Endothelial cell of umbilical vein (primary cell): ENCODE measurements around the gene PLPPR3. TPM values are rescaled to one million over a fixed set of nuclear protein-coding genes. Genes with fewer than 3 reads are reported as not detected.

ENCODE experiments used
- BruUV-seq: library from RNA; stranded (reverse); fragments of 400-500 nt; replicated peaks from 2 replicates; lab custom pipeline; 2021; lab: Mats Ljungman, UMichigan
- CTCF ChIA-PET: fragments of 300-600, 350-600 bp; sonication (Branson Sonifier 250); formaldehyde crosslinking; loops from one replicate; lab custom pipeline; 2021; ENCODE audit warnings: antibody characterized with exemption, inconsistent platforms; lab: Charles Lee
- POLR2A ChIA-PET: fragments of 300-600, 350-600 bp; sonication (Branson Sonifier 250); formaldehyde crosslinking; loops from one replicate; lab custom pipeline; 2021; ENCODE audit warnings: antibody characterized with exemption, inconsistent platforms; lab: Charles Lee
- DNase-seq: peaks from one replicate; pipeline ENCODE4 v3.0.0-alpha.2; 2011; ENCODE audit warnings: low read depth, low spot score
- FAIRE-seq: peaks from 2 replicates; lab custom pipeline; 2011; peaks lifted over from hg19 to GRCh38; lab: Jason Lieb, UNC
- H2AFZ ChIP-seq: 2 replicates; pipeline ENCODE4 v1.6.0; 2012; ENCODE audit warnings: low read depth, low read length, control low read depth, inconsistent platforms
- H3K27ac ChIP-seq: 2 replicates; pipeline ENCODE4 v1.5.1; 2011; ENCODE audit warnings: low read depth, mild to moderate bottlenecking, control low read depth, low read length, moderate library complexity; ENCODE audit not compliant: insufficient read depth
- H3K27me3 ChIP-seq, 2 experiments: 2 replicates each; pipeline versions ENCODE4 v1.6.0 to v1.6.1; 2011; ENCODE audit warnings: low read length in 2 of 2, mixed read lengths in 1 of 2; ENCODE audit not compliant: control insufficient read depth in 2 of 2, insufficient read depth in 2 of 2
- H3K36me3 ChIP-seq, 2 experiments: 2 replicates in 1 of 2; 3 replicates in 1 of 2; pipeline ENCODE4 v1.5.1; 2011; ENCODE audit warnings: low read length in 2 of 2, mild to moderate bottlenecking in 1 of 2, moderate library complexity in 1 of 2; ENCODE audit not compliant: control insufficient read depth in 2 of 2, insufficient read depth in 2 of 2; ENCODE audit errors: extremely low read depth in 1 of 2
- H3K4me1 ChIP-seq: 3 replicates; pipeline ENCODE4 v1.5.1; 2011; ENCODE audit warnings: mild to moderate bottlenecking, low read length; ENCODE audit not compliant: control insufficient read depth, insufficient read depth; ENCODE audit errors: extremely low read depth
- H3K4me2 ChIP-seq: 2 replicates; pipeline ENCODE4 v1.6.1; 2011; ENCODE audit warnings: low read length, control low read depth, mixed read lengths; ENCODE audit not compliant: insufficient read depth
- H3K4me3 ChIP-seq, 3 experiments: fragments of 200-600 bp in 1 of 3; sonication (generic), shearing (Covaris generic) in 1 of 3; replicated peaks in 1 of 3; 2 replicates each; pipeline ENCODE4 v1.5.1; 2011 to 2016; ENCODE audit warnings: control low read depth in 3 of 3, low read length in 3 of 3, mild to moderate bottlenecking in 2 of 3, inconsistent platforms in 1 of 3, low read depth in 1 of 3, moderate library complexity in 1 of 3; ENCODE audit not compliant: insufficient read depth in 1 of 3
- H3K79me2 ChIP-seq: 2 replicates; pipeline ENCODE4 v1.6.0; 2012; ENCODE audit warnings: low read length, inconsistent platforms; ENCODE audit not compliant: control insufficient read depth, insufficient read depth
- H3K9ac ChIP-seq: replicated peaks from 2 replicates; pipeline ENCODE3; 2011; ENCODE audit warnings: low read length, control low read depth; ENCODE audit not compliant: insufficient read depth; ENCODE audit errors: extremely low read depth
- H3K9me1 ChIP-seq: replicated peaks from 3 replicates; pipeline ENCODE4 v1.6.0; 2011; ENCODE audit warnings: mild to moderate bottlenecking, low read length; ENCODE audit not compliant: control insufficient read depth, insufficient read depth; ENCODE audit errors: extremely low read depth
- H3K9me3 ChIP-seq: replicated peaks from 2 replicates; pipeline ENCODE4 v1.5.1; 2012; ENCODE audit warnings: low read length, inconsistent platforms; ENCODE audit not compliant: control insufficient read depth, insufficient read depth
- H4K20me1 ChIP-seq: replicated peaks from 2 replicates; pipeline ENCODE3; 2011; ENCODE audit warnings: mild to moderate bottlenecking, low read length; ENCODE audit not compliant: control insufficient read depth, insufficient read depth; ENCODE audit errors: extremely low read depth
- CTCF ChIP-seq, 2 donors: IDR thresholded peaks; 1 replicate in 1 of 2; 2 replicates in 1 of 2; pipeline ENCODE4 v1.5.1; 2011; ENCODE audit warnings: low read length in 2 of 2, mild to moderate bottlenecking in 2 of 2, moderate library complexity in 2 of 2, control low read depth in 1 of 2, inconsistent platforms in 1 of 2, low read depth in 1 of 2; ENCODE audit not compliant: insufficient read depth in 1 of 2; ENCODE audit errors: extremely low read depth in 1 of 2
- EZH2 ChIP-seq: IDR thresholded peaks from 2 replicates; pipeline ENCODE4 v1.6.1; 2012; ENCODE audit warnings: borderline replicate concordance, low read depth, mild to moderate bottlenecking, moderate library complexity, low read length, inconsistent platforms; ENCODE audit not compliant: severe bottlenecking
- FOS ChIP-seq: IDR thresholded peaks from 2 replicates; pipeline ENCODE4 v1.6.1; 2011; ENCODE audit warnings: mild to moderate bottlenecking, low read length, moderate library complexity, borderline replicate concordance; ENCODE audit not compliant: insufficient read depth
- GATA2 ChIP-seq: IDR thresholded peaks from 2 replicates; pipeline ENCODE4 v1.7.0; 2011; ENCODE audit warnings: low read depth, mild to moderate bottlenecking, moderate library complexity, mixed read lengths, low read length; ENCODE audit not compliant: insufficient read length, insufficient read depth
- JUN ChIP-seq: IDR thresholded peaks from 2 replicates; pipeline ENCODE4 v1.6.1; 2011; ENCODE audit warnings: borderline replicate concordance, low read depth; ENCODE audit not compliant: insufficient read length, insufficient read depth
- MAX ChIP-seq: IDR thresholded peaks from 2 replicates; pipeline ENCODE4 v1.6.1; 2011; ENCODE audit not compliant: insufficient read depth, insufficient read length
- MYC ChIP-seq: IDR thresholded peaks from one replicate; pipeline ENCODE4 v1.6.1; 2011; ENCODE audit warnings: mild to moderate bottlenecking, low read depth, low read length
- POLR2A ChIP-seq: IDR thresholded peaks from 2 replicates; pipeline ENCODE4 v1.6.1; 2012; ENCODE audit warnings: low read depth, mild to moderate bottlenecking, control low read depth, low read length
- POLR2AphosphoS5 ChIP-seq: IDR thresholded peaks from 2 replicates; pipeline ENCODE4 v1.6.1; 2012; ENCODE audit warnings: low read depth, mild to moderate bottlenecking, control low read depth, low read length, moderate library complexity; ENCODE audit not compliant: insufficient read depth
- dilution Hi-C: fragments of 300-500 bp; cut with MboI; formaldehyde crosslinking; loops from one replicate; pipeline ENCODE4 v1.15.0; 2019; ENCODE audit warnings: low sequenced_read_pairs; ENCODE audit not compliant: extremely low pct_ligation_motif_present
- intact Hi-C: fragments of 100-400 bp; cut with micrococcal nuclease; formaldehyde crosslinking; loops from one replicate; pipeline ENCODE4 v1.10.0; 2022
- polyA plus RNA-seq, 4 experiments: library from polyadenylated mRNA; depleted of rRNA in 3 of 4; stranded (reverse) in 3 of 4; unstranded in 1 of 4; fragments of >200 nt; gene quantifications; 2 replicates each; pipeline versions ENCODE4 v1.2.1 to v1.2.3, GENCODE V29; 2011 to 2012; ENCODE audit warnings: missing spikeins in 1 of 4
- total RNA-seq: library from RNA; stranded (reverse); gene quantifications from 2 replicates; pipeline ENCODE4 v1.2.3, GENCODE V29; 2021

Gene PLPPR3
- total and polyA plus RNA-seq, 2 donors (not counting 3 experiments of a cell fraction or from before 2014, with no cell fraction given), result 1.1 to 1.2 TPM

- DNase-seq, result no peak
- peaks cover 26% of the 10 kb centered on the region for H3K79me2 ChIP-seq
- peaks cover 3% of the 10 kb centered on the region for H4K20me1 ChIP-seq
- no TSS peak for BruUV-seq
- H3K9me1 ChIP-seq, result no peaks in the 10 kb centered on the region
- POLR2A ChIA-PET, result no interaction called here
- no peak overlapping the region for H3K4me2 ChIP-seq
- H3K4me1 ChIP-seq, result no peaks in the 10 kb centered on the region
- intact Hi-C loops, result no loop called here
- no peak overlapping the region for H3K9ac ChIP-seq
- peaks cover 31 to 36% of the 10 kb centered on the region in 2 experiments for H3K36me3 ChIP-seq
- no peak overlapping the region for H3K4me3 ChIP-seq
- H3K9me3 ChIP-seq, result no peaks in the 10 kb centered on the region
- H2AFZ ChIP-seq, result no peak overlapping the region
- CTCF ChIA-PET, result no interaction called here
- dilution Hi-C loops, result no loop called here
- no peak for TF ChIP-seq GATA2
- TF ChIP-seq MAX, result no peak
- no peak for TF ChIP-seq EZH2
- no peak for TF ChIP-seq POLR2AphosphoS5
- no peak for TF ChIP-seq JUN
- TF ChIP-seq CTCF (IDR thresholded peaks at IDR 0.05; ENCODE audit: extremely low read depth in 1 of 2, insufficient read depth in 1 of 2, low read depth in 1 of 2, low read length in 2 of 2), result no peak
- TF ChIP-seq MYC, result no peak
- no peak for TF ChIP-seq FOS
- TF ChIP-seq POLR2A, result no peak
- no peaks in the 10 kb centered on the region for H3K27me3 ChIP-seq
- H3K27ac ChIP-seq, result no peak overlapping the region
- no peak for FAIRE-seq
Measured at GRCh38 chr19:812049-812746, 9.6 kb downstream of the PLPPR3 start.
